DOHH2 (cell line): ENCODE data around the gene RPL29.

Experiments
- H3F3A ChIP-seq: fragments of 200-600 bp; sonication (generic), shearing (Covaris generic); 2 replicates; pipeline ENCODE4 v1.6.0; 2016; ENCODE audit warnings: antibody characterized with exemption, mild to moderate bottlenecking; ENCODE audit not compliant: control insufficient read depth, insufficient read depth
- H3K27ac ChIP-seq: fragments of 200-600 bp; sonication (generic); 2 replicates; pipeline ENCODE4 v1.5.1; 2014; ENCODE audit warnings: low read depth, mild to moderate bottlenecking, low read length, moderate library complexity
- H3K27me3 ChIP-seq: fragments of 200-600 bp; sonication (generic); 2 replicates; pipeline ENCODE4 v1.6.1; 2014; ENCODE audit warnings: mild to moderate bottlenecking, low read length, mixed read lengths; ENCODE audit not compliant: control insufficient read depth
- H3K36me3 ChIP-seq: fragments of 200-600 bp; sonication (generic); 2 replicates; pipeline ENCODE4 v1.6.1; 2014; ENCODE audit warnings: mild to moderate bottlenecking, low read length, moderate library complexity, mixed read lengths; ENCODE audit not compliant: control insufficient read depth
- H3K4me1 ChIP-seq: fragments of 200-600 bp; sonication (generic); 2 replicates; pipeline ENCODE4 v1.6.1; 2014; ENCODE audit warnings: mild to moderate bottlenecking, low read length, mixed read lengths; ENCODE audit not compliant: control insufficient read depth
- H3K4me2 ChIP-seq: fragments of 200-600 bp; sonication (generic); 2 replicates; pipeline ENCODE4 v1.6.0; 2014; ENCODE audit warnings: mild to moderate bottlenecking, low read length, moderate library complexity
- H3K4me3 ChIP-seq: fragments of 200-600 bp; sonication (generic); 2 replicates; pipeline ENCODE4 v1.5.1; 2014; ENCODE audit warnings: mild to moderate bottlenecking, low read length, mixed read lengths
- H3K79me2 ChIP-seq: fragments of 200-600 bp; sonication (generic); 2 replicates; pipeline ENCODE4 v1.6.1; 2014; ENCODE audit warnings: mild to moderate bottlenecking, low read length, mixed read lengths; ENCODE audit not compliant: control insufficient read depth
- H3K9me2 ChIP-seq: fragments of 200-600 bp; sonication (generic); replicated peaks from 2 replicates; pipeline ENCODE4 v1.6.1; 2014; ENCODE audit warnings: mild to moderate bottlenecking, low read length, mixed read lengths; ENCODE audit not compliant: control insufficient read depth
- H3K9me3 ChIP-seq: fragments of 200-600 bp; sonication (generic); 2 replicates; pipeline ENCODE4 v1.6.1; 2014; ENCODE audit warnings: antibody characterized with exemption, low read length, mixed read lengths; ENCODE audit not compliant: control insufficient read depth, insufficient read depth
- H4K20me1 ChIP-seq: fragments of 200-600 bp; sonication (generic); 2 replicates; pipeline ENCODE4 v1.6.0; 2014; ENCODE audit warnings: low read depth, mild to moderate bottlenecking, antibody characterized with exemption, low read length, moderate library complexity; ENCODE audit not compliant: control insufficient read depth, insufficient read depth
- CTCF ChIP-seq: fragments of 200-600 bp; sonication (generic); IDR thresholded peaks from one replicate; pipeline ENCODE4 v1.5.1; 2014; ENCODE audit warnings: antibody characterized with exemption, mild to moderate bottlenecking, low read depth, low read length; ENCODE audit not compliant: poor library complexity, severe bottlenecking
- EZH2phosphoT487 ChIP-seq: fragments of 200-600 bp; sonication (generic); IDR thresholded peaks from 2 replicates; pipeline ENCODE4 v1.6.1; 2017; ENCODE audit warnings: borderline replicate concordance, mild to moderate bottlenecking, antibody characterized with exemption, low read length, moderate library complexity, mixed read lengths

RPL29 gene

GRCh38 chr3:51961011-51961410 lies 34.7 kb downstream of the RPL29 start:
- no peak for TF ChIP-seq CTCF
- TF ChIP-seq EZH2phosphoT487: no peak
- no peaks in the 10 kb centered on the region for H3K9me3 ChIP-seq
- H3K27ac ChIP-seq: no peak overlapping the region
- no peaks in the 10 kb centered on the region for H3K4me1 ChIP-seq
- no peaks in the 10 kb centered on the region for H3K9me2 ChIP-seq
- no peaks in the 10 kb centered on the region for H3K36me3 ChIP-seq
- H3K27me3 ChIP-seq: peaks cover 24% of the 10 kb centered on the region
- H3K4me3 ChIP-seq: no peak overlapping the region
- H3K79me2 ChIP-seq: no peaks in the 10 kb centered on the region
- no peaks in the 10 kb centered on the region for H3F3A ChIP-seq
- H4K20me1 ChIP-seq: no peaks in the 10 kb centered on the region
- H3K4me2 ChIP-seq: no peak overlapping the region

- Histone ChIP-seq H3K79me2 (no peaks in the 10 kb centered on the region), H3K4me3 (no peak overlapping the region), H3F3A (no peaks in the 10 kb centered on the region), H3K36me3 (no peaks in the 10 kb centered on the region), H4K20me1 (no peaks in the 10 kb centered on the region), H3K27ac (no peak overlapping the region), H3K9me3 (no peaks in the 10 kb centered on the region), H3K9me2 (no peaks in the 10 kb centered on the region), H3K27me3 (peaks cover 19% of the 10 kb centered on the region), H3K4me2 (no peak overlapping the region), H3K4me1 (no peaks in the 10 kb centered on the region)
- TF ChIP-seq EZH2phosphoT487 (no peak), CTCF (no peak)
Observed at GRCh38 chr3:51960386-51960785, 35.3 kb downstream of the RPL29 start.

- Histone ChIP-seq H3K9me3 (no peaks in the 10 kb centered on the region), H3K27ac (no peak overlapping the region), H3K4me2 (no peak overlapping the region), H3F3A (no peaks in the 10 kb centered on the region), H4K20me1 (no peaks in the 10 kb centered on the region), H3K4me3 (no peak overlapping the region), H3K79me2 (no peaks in the 10 kb centered on the region), H3K36me3 (no peaks in the 10 kb centered on the region), H3K27me3 (peaks cover 12% of the 10 kb centered on the region), H3K4me1 (no peaks in the 10 kb centered on the region), H3K9me2 (no peaks in the 10 kb centered on the region)
- TF ChIP-seq CTCF: no peak
- TF ChIP-seq EZH2phosphoT487: no peak
Observed at GRCh38 chr3:51959651-51960050, 36.0 kb downstream of the RPL29 start.
